ENCODE data around the gene NPHS1. TPM values are rescaled to one million over a fixed set of nuclear protein-coding genes. Genes with fewer than 3 reads are reported as not detected.

Gene NPHS1
- total RNA-seq, 1 donor from 2014 or later, result 4.7 TPM

- TF ChIP-seq, protein P1, sequence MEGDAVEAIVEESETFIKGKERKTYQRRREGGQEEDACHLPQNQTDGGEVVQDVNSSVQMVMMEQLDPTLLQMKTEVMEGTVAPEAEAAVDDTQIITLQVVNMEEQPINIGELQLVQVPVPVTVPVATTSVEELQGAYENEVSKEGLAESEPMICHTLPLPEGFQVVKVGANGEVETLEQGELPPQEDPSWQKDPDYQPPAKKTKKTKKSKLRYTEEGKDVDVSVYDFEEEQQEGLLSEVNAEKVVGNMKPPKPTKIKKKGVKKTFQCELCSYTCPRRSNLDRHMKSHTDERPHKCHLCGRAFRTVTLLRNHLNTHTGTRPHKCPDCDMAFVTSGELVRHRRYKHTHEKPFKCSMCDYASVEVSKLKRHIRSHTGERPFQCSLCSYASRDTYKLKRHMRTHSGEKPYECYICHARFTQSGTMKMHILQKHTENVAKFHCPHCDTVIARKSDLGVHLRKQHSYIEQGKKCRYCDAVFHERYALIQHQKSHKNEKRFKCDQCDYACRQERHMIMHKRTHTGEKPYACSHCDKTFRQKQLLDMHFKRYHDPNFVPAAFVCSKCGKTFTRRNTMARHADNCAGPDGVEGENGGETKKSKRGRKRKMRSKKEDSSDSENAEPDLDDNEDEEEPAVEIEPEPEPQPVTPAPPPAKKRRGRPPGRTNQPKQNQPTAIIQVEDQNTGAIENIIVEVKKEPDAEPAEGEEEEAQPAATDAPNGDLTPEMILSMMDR (IDR thresholded peaks at IDR 0.05; ENCODE audit: partially characterized antibody, unreplicated experiment), result no peak
- H3K36me3 Mint-ChIP-seq (ENCODE audit: unreplicated experiment), result peaks cover 8% of the 10 kb centered on the region
- peaks cover 19% of the 10 kb centered on the region for H3K27me3 Mint-ChIP-seq (ENCODE audit: unreplicated experiment)
- DNase-seq, result no peak
- H3K4me3 Mint-ChIP-seq (ENCODE audit: unreplicated experiment), result no peak overlapping the region
- H3K9me3 Mint-ChIP-seq (ENCODE audit: unreplicated experiment), result peaks cover 10% of the 10 kb centered on the region
- H3K4me1 Mint-ChIP-seq (ENCODE audit: low read depth, unreplicated experiment), result peaks cover 15% of the 10 kb centered on the region
- no peak overlapping the region for H3K27ac Mint-ChIP-seq (ENCODE audit: unreplicated experiment)
Measured at GRCh38 chr19:35780717-35781116, 71.6 kb downstream of the NPHS1 start.

GRCh38 chr19:35780058-35780457 lies 72.2 kb downstream of the NPHS1 start:
- no peak overlapping the region for H3K27ac Mint-ChIP-seq (ENCODE audit: unreplicated experiment)
- peaks cover 8% of the 10 kb centered on the region for H3K36me3 Mint-ChIP-seq (ENCODE audit: unreplicated experiment)
- H3K27me3 Mint-ChIP-seq (ENCODE audit: unreplicated experiment), result peaks cover 20% of the 10 kb centered on the region
- no peak overlapping the region for H3K4me3 Mint-ChIP-seq (ENCODE audit: unreplicated experiment)
- no peak for DNase-seq
- H3K4me1 Mint-ChIP-seq (ENCODE audit: low read depth, unreplicated experiment), result peaks cover 15% of the 10 kb centered on the region
- peaks cover 10% of the 10 kb centered on the region for H3K9me3 Mint-ChIP-seq (ENCODE audit: unreplicated experiment)
- TF ChIP-seq, protein P1 (IDR thresholded peaks at IDR 0.05; ENCODE audit: partially characterized antibody, unreplicated experiment), result no peak

DNA sequence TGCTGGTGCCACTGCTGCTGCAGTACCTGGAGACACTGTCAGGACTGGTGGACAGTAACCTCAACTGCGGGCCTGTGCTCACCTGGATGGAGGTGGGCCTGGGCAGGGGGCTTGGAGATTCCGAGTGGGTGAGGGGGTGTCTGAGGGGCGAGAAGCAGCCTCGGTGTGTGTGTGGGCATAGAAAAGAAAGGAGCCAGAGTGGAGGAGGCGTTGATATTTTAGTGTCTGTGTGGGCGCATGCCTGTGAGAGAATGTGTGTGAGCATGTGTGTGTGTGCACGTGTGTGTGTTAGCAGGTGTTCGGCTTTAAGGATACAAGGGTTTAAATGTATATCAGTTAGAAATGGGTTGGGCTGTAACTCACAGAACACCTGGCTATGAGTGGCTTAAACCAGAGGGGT lies 73.3 kb downstream of the NPHS1 start:
- Mint-ChIP-seq H3K27me3 (ENCODE audit: unreplicated experiment) (peaks cover 29% of the 10 kb centered on the region), H3K36me3 (ENCODE audit: unreplicated experiment) (peaks cover 12% of the 10 kb centered on the region), H3K27ac (ENCODE audit: unreplicated experiment) (peak overlapping the region; percentile 48), H3K4me1 (ENCODE audit: low read depth, unreplicated experiment) (peaks cover 20% of the 10 kb centered on the region), H3K9me3 (ENCODE audit: unreplicated experiment) (peaks cover 17% of the 10 kb centered on the region), H3K4me3 (ENCODE audit: unreplicated experiment) (no peak overlapping the region)
- TF ChIP-seq, protein P1 (IDR thresholded peaks at IDR 0.05; ENCODE audit: partially characterized antibody, unreplicated experiment), result no peak
- DNase-seq, result no peak

GRCh38 chr19:35777961-35778360 lies 74.3 kb downstream of the NPHS1 start:
- H3K4me3 Mint-ChIP-seq (ENCODE audit: unreplicated experiment), result peak overlapping the region; percentile 94

DNA sequence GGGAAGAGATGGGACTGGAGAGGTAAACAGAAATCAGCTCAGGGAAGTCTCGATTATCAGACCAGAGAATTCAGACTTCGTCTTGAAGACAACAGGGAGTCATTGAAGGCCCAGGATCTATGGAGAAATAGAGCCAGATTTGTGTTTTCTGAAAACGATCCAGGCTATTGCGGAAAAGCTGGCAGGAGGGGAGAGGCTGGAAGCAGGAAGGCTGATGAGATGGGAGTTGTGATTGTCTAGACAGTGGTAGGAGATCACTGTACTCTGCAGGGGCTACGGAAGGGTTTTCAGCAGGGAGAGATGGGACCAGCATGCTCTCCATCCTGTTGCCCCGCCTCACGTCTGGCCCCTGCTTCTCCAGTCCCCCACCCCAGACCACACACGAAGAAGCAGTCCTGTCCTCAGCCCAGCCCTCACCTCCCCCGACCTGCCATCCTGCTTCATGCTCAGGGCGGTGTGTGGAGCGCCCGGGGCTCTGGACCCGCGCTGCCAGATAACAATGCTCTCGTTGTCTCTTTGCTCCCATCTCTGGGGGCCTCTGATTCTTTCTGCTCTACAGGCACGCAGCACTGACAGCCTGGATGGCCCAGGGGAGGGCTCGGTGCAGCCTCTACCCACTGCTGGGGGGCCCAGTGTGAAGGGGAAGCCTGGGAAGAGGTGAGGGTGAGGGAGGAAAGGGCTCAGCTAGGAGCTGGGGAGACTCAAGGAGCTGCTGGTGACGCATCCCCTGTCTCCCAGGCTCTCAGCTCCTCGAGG lies 75.0 kb downstream of the NPHS1 start:
- Mint-ChIP-seq H3K4me1 (ENCODE audit: low read depth, unreplicated experiment) (peaks cover 18% of the 10 kb centered on the region), H3K27ac (ENCODE audit: unreplicated experiment) (peak overlapping the region; percentile 92), H3K9me3 (ENCODE audit: unreplicated experiment) (peaks cover 15% of the 10 kb centered on the region), H3K36me3 (ENCODE audit: unreplicated experiment) (peaks cover 12% of the 10 kb centered on the region), H3K27me3 (ENCODE audit: unreplicated experiment) (peaks cover 25% of the 10 kb centered on the region), H3K4me3 (ENCODE audit: unreplicated experiment) (peak overlapping the region; percentile 94)
- DNase-seq, result no peak
- TF ChIP-seq, protein P1 (IDR thresholded peaks at IDR 0.05; ENCODE audit: partially characterized antibody, unreplicated experiment), result no peak

More at GRCh38 chr19:35777961-35778360, 74.3 kb downstream of the NPHS1 start:
- Mint-ChIP-seq H3K4me1 (ENCODE audit: low read depth, unreplicated experiment) (peaks cover 18% of the 10 kb centered on the region), H3K36me3 (ENCODE audit: unreplicated experiment) (peaks cover 12% of the 10 kb centered on the region), H3K27ac (ENCODE audit: unreplicated experiment) (no peak overlapping the region), H3K9me3 (ENCODE audit: unreplicated experiment) (peaks cover 14% of the 10 kb centered on the region), H3K27me3 (ENCODE audit: unreplicated experiment) (peaks cover 25% of the 10 kb centered on the region)
- no peak for DNase-seq
- TF ChIP-seq, protein P1 (IDR thresholded peaks at IDR 0.05; ENCODE audit: partially characterized antibody, unreplicated experiment), result no peak

Measured in glutamatergic neuron (in vitro differentiated cells).